IPS-18a (cell line): ENCODE results near the gene PTPRE.

Experiments
- H3K27ac ChIP-seq: one replicate; pipeline ENCODE4 v1.5.1; 2013; ENCODE audit warnings: low read length
- H3K27me3 ChIP-seq: one replicate; pipeline ENCODE4 v1.6.1; 2013; ENCODE audit warnings: mild to moderate bottlenecking, low read length; ENCODE audit not compliant: control insufficient read depth, insufficient read depth
- H3K36me3 ChIP-seq: one replicate; pipeline ENCODE4 v1.6.1; 2013; ENCODE audit warnings: low read depth, low read length; ENCODE audit not compliant: control insufficient read depth
- H3K4me1 ChIP-seq: one replicate; pipeline ENCODE4 v1.6.1; 2013; ENCODE audit warnings: low read depth, low read length; ENCODE audit not compliant: control insufficient read depth
- H3K4me3 ChIP-seq: one replicate; pipeline ENCODE4 v1.5.1; 2013; ENCODE audit warnings: low read length
- H3K9ac ChIP-seq: one replicate; pipeline ENCODE4 v1.6.1; 2013; ENCODE audit warnings: mild to moderate bottlenecking, low read length, moderate library complexity
- H3K9me3 ChIP-seq: one replicate; pipeline ENCODE4 v1.6.1; 2013; ENCODE audit warnings: low read depth, low read length; ENCODE audit not compliant: control insufficient read depth

Gene PTPRE

GRCh38 chr10:127906548-127907377 is at the start of gene PTPRE:
PTPRE (plus strand) TSS chr10:127907103; CDS start chr10:128040882, 133,779 bp downstream.
- H3K27ac ChIP-seq, result no peak within 1 kb of the TSS
- no peaks in the 10 kb centered on the region for H3K36me3 ChIP-seq
- peaks cover 16% of the 10 kb centered on the region for H3K27me3 ChIP-seq
- H3K4me3 ChIP-seq, result peak within 1 kb of the TSS; percentile 54
- H3K9me3 ChIP-seq, result no peaks in the 10 kb centered on the region
- no peaks in the 10 kb centered on the region for H3K4me1 ChIP-seq
- no peak within 1 kb of the TSS for H3K9ac ChIP-seq

- Histone ChIP-seq H3K36me3 (no peaks in the 10 kb centered on the region), H3K27me3 (no peaks in the 10 kb centered on the region), H3K27ac (no peak overlapping the region), H3K4me1 (no peaks in the 10 kb centered on the region), H3K9ac (no peak overlapping the region), H3K4me3 (no peak overlapping the region), H3K9me3 (peaks cover 4% of the 10 kb centered on the region)
Observed at GRCh38 chr10:127860592-127860991, 46.3 kb upstream of the PTPRE start.

GRCh38 chr10:127863231-127863825 is 43.6 kb upstream of the PTPRE start:
- Histone ChIP-seq H3K4me3 (no peak overlapping the region), H3K27me3 (no peaks in the 10 kb centered on the region), H3K9me3 (peaks cover 4% of the 10 kb centered on the region), H3K27ac (no peak overlapping the region), H3K36me3 (no peaks in the 10 kb centered on the region), H3K9ac (no peak overlapping the region), H3K4me1 (no peaks in the 10 kb centered on the region)

- Histone ChIP-seq H3K27ac (no peak overlapping the region), H3K4me3 (no peak overlapping the region), H3K9ac (no peak overlapping the region), H3K4me1 (no peaks in the 10 kb centered on the region), H3K27me3 (no peaks in the 10 kb centered on the region), H3K9me3 (peaks cover 4% of the 10 kb centered on the region), H3K36me3 (no peaks in the 10 kb centered on the region)
Observed at GRCh38 chr10:127866276-127867013, 40.5 kb upstream of the PTPRE start.

GRCh38 chr10:127867805-127868204 is 39.1 kb upstream of the PTPRE start:
- Histone ChIP-seq H3K27me3 (no peaks in the 10 kb centered on the region), H3K36me3 (no peaks in the 10 kb centered on the region), H3K9me3 (peaks cover 4% of the 10 kb centered on the region), H3K4me3 (no peak overlapping the region), H3K27ac (no peak overlapping the region), H3K9ac (no peak overlapping the region), H3K4me1 (no peaks in the 10 kb centered on the region)

- Histone ChIP-seq H3K4me3 (no peak overlapping the region), H3K4me1 (no peaks in the 10 kb centered on the region), H3K27me3 (no peaks in the 10 kb centered on the region), H3K9me3 (no peaks in the 10 kb centered on the region), H3K27ac (no peak overlapping the region), H3K9ac (no peak overlapping the region), H3K36me3 (no peaks in the 10 kb centered on the region)
Observed at GRCh38 chr10:127869329-127869728, 37.6 kb upstream of the PTPRE start.

- Histone ChIP-seq H3K4me1 (no peaks in the 10 kb centered on the region), H3K9me3 (no peaks in the 10 kb centered on the region), H3K27me3 (no peaks in the 10 kb centered on the region), H3K36me3 (no peaks in the 10 kb centered on the region), H3K9ac (no peak overlapping the region), H3K27ac (no peak overlapping the region), H3K4me3 (no peak overlapping the region)
Observed at GRCh38 chr10:127871631-127872010, 35.3 kb upstream of the PTPRE start.

- H3K27me3 ChIP-seq, result no peaks in the 10 kb centered on the region
- H3K9me3 ChIP-seq, result no peaks in the 10 kb centered on the region
- no peaks in the 10 kb centered on the region for H3K4me1 ChIP-seq
- no peak overlapping the region for H3K4me3 ChIP-seq
- H3K9ac ChIP-seq, result no peak overlapping the region
- no peaks in the 10 kb centered on the region for H3K36me3 ChIP-seq
- H3K27ac ChIP-seq, result no peak overlapping the region
Observed at GRCh38 chr10:127872011-127872761, 34.7 kb upstream of the PTPRE start.

- no peaks in the 10 kb centered on the region for H3K36me3 ChIP-seq
- no peak overlapping the region for H3K4me3 ChIP-seq
- no peaks in the 10 kb centered on the region for H3K4me1 ChIP-seq
- no peak overlapping the region for H3K9ac ChIP-seq
- no peak overlapping the region for H3K27ac ChIP-seq
- H3K9me3 ChIP-seq, result no peaks in the 10 kb centered on the region
- no peaks in the 10 kb centered on the region for H3K27me3 ChIP-seq
Observed at GRCh38 chr10:127872871-127873600, 33.9 kb upstream of the PTPRE start.

GRCh38 chr10:127873901-127874470 is 32.9 kb upstream of the PTPRE start:
- no peaks in the 10 kb centered on the region for H3K27me3 ChIP-seq
- no peaks in the 10 kb centered on the region for H3K4me1 ChIP-seq
- no peaks in the 10 kb centered on the region for H3K9me3 ChIP-seq
- H3K4me3 ChIP-seq, result no peak overlapping the region
- H3K27ac ChIP-seq, result no peak overlapping the region
- no peak overlapping the region for H3K9ac ChIP-seq
- H3K36me3 ChIP-seq, result no peaks in the 10 kb centered on the region
